GM21360 (cell line): ENCODE results near the gene ASCC3.
"Not testable (repeated sequence)": the region's sequence is repeated elsewhere in the genome, so short reads cannot be mapped to it uniquely, and the experiment has no call there.

Source experiments
- ATAC-seq: cut with Tn5 transposase; IDR thresholded peaks from one replicate; pipeline ENCODE4 v1.9.1; 2021; ENCODE audit warnings: mild to moderate bottlenecking, moderate library complexity; ENCODE audit not compliant: unreplicated experiment

Gene ASCC3

GRCh38 chr6:100665041-100665380 is 216.1 kb downstream of the ASCC3 start:
- ATAC-seq, result peak; percentile 100

- ATAC-seq, result peak; percentile 15
Observed at GRCh38 chr6:100664274-100665040, 216.7 kb downstream of the ASCC3 start.

GRCh38 chr6:100663219-100663863 is 217.8 kb downstream of the ASCC3 start:
- ATAC-seq, result no peak

- ATAC-seq, result no peak
Observed at GRCh38 chr6:100662264-100662663, 218.9 kb downstream of the ASCC3 start.

- no peak for ATAC-seq
Observed at GRCh38 chr6:100658486-100658885, 222.6 kb downstream of the ASCC3 start.

- ATAC-seq, result peak; percentile 57
Observed at GRCh38 chr6:100657678-100658330, 223.3 kb downstream of the ASCC3 start.

- ATAC-seq, result not testable (repeated sequence)
Observed at GRCh38 chr6:100641147-100641546, 240.0 kb downstream of the ASCC3 start.

GRCh38 chr6:100633096-100633777 is 247.9 kb downstream of the ASCC3 start:
- ATAC-seq, result no peak

GRCh38 chr6:100630536-100630935 is 250.6 kb downstream of the ASCC3 start:
- no peak for ATAC-seq

GRCh38 chr6:100627911-100628758 is 253.0 kb downstream of the ASCC3 start:
- ATAC-seq, result no peak

- no peak for ATAC-seq
Observed at GRCh38 chr6:100626721-100627120, 254.4 kb downstream of the ASCC3 start.

GRCh38 chr6:100622907-100623692 is 258.0 kb downstream of the ASCC3 start:
- ATAC-seq, result no peak

- no peak for ATAC-seq
Observed at GRCh38 chr6:100620085-100620840, 260.9 kb downstream of the ASCC3 start.

- no peak for ATAC-seq
Observed at GRCh38 chr6:100618351-100618671, 262.8 kb downstream of the ASCC3 start.

GRCh38 chr6:100617633-100618350 is 263.3 kb downstream of the ASCC3 start:
- ATAC-seq, result peak; percentile 83

GRCh38 chr6:100614933-100615332 is 266.2 kb downstream of the ASCC3 start:
- ATAC-seq, result no peak

- no peak for ATAC-seq
Observed at GRCh38 chr6:100614386-100614785, 266.7 kb downstream of the ASCC3 start.

- no peak for ATAC-seq
Observed at GRCh38 chr6:100613656-100614055, 267.5 kb downstream of the ASCC3 start.

- ATAC-seq, result no peak
Observed at GRCh38 chr6:100612094-100612493, 269.0 kb downstream of the ASCC3 start.
